Liver (tissue), 9 donors: Measurements from ENCODE around the gene NPAS1. TPM values are rescaled to one million over a fixed set of nuclear protein-coding genes. Genes with fewer than 3 reads are reported as not detected.

Experiments
- DNase-seq: peaks from one replicate; pipeline ENCODE4 v3.0.0-alpha.2; 2017; ENCODE audit warnings: low spot score
- H3K27ac ChIP-seq, 2 donors: one replicate each; pipeline ENCODE4 v1.7.0; 2013; ENCODE audit warnings: inconsistent platforms in 2 of 2, low read length in 2 of 2, control low read depth in 1 of 2, low read depth in 1 of 2, mild to moderate bottlenecking in 1 of 2
- H3K27me3 ChIP-seq, 4 donors: one replicate each; pipeline versions ENCODE4 v1.6.1 to v1.7.0; 2013; ENCODE audit warnings: low read length in 3 of 4, inconsistent platforms in 1 of 4, mild to moderate bottlenecking in 1 of 4, moderate library complexity in 1 of 4; ENCODE audit not compliant: control insufficient read depth in 4 of 4, insufficient read depth in 4 of 4
- H3K36me3 ChIP-seq, 4 donors: one replicate each; pipeline versions ENCODE4 v1.6.1 to v1.7.0; 2013; ENCODE audit warnings: low read length in 3 of 4, mild to moderate bottlenecking in 3 of 4, low read depth in 1 of 4, moderate library complexity in 1 of 4; ENCODE audit not compliant: control insufficient read depth in 4 of 4, insufficient read depth in 3 of 4
- H3K4me1 ChIP-seq, 4 donors: one replicate each; pipeline versions ENCODE4 v1.6.1 to v1.7.0; 2013; ENCODE audit warnings: low read length in 3 of 4, mild to moderate bottlenecking in 3 of 4, moderate library complexity in 1 of 4; ENCODE audit not compliant: control insufficient read depth in 4 of 4, insufficient read depth in 4 of 4
- H3K4me3 ChIP-seq, 3 donors: one replicate each; pipeline versions ENCODE4 v1.6.1 to v1.7.0; 2013; ENCODE audit warnings: low read length in 3 of 3, control low read depth in 1 of 3, low read depth in 1 of 3, mild to moderate bottlenecking in 1 of 3
- H3K9ac ChIP-seq, 2 donors: one replicate each; pipeline ENCODE4 v1.7.0; 2013; ENCODE audit warnings: low read length in 2 of 2, mild to moderate bottlenecking in 2 of 2, moderate library complexity in 2 of 2, control low read depth in 1 of 2, low read depth in 1 of 2
- H3K9me3 ChIP-seq, 4 donors: one replicate each; pipeline versions ENCODE4 v1.6.1 to v1.7.0; 2013; ENCODE audit warnings: low read length in 3 of 4; ENCODE audit not compliant: control insufficient read depth in 4 of 4
- CTCF ChIP-seq: fragments of 150-350 bp; IDR thresholded peaks from 2 replicates; pipeline ENCODE4 v1.5.1; 2017; ENCODE audit warnings: improper control_type of control experiment, low read depth, low read length; ENCODE audit not compliant: missing input control
- FOXA1 ChIP-seq: IDR thresholded peaks from 2 replicates; pipeline ENCODE4 v1.6.1; 2016; ENCODE audit warnings: antibody characterized with exemption
- FOXA2 ChIP-seq: IDR thresholded peaks from 2 replicates; pipeline ENCODE4 v1.6.1; 2016; ENCODE audit warnings: antibody characterized with exemption
- GABPA ChIP-seq, 2 donors: IDR thresholded peaks in 1 of 2; conservative IDR thresholded peaks in 1 of 2; 2 replicates each; pipeline ENCODE4 v1.6.1; 2016; ENCODE audit warnings: antibody characterized with exemption in 2 of 2, mild to moderate bottlenecking in 1 of 2, moderate library complexity in 1 of 2
- HNF4G ChIP-seq: IDR thresholded peaks from 2 replicates; pipeline ENCODE4 v1.6.1; 2016; ENCODE audit warnings: antibody characterized with exemption
- JUND ChIP-seq, 2 donors: IDR thresholded peaks; 2 replicates each; pipeline ENCODE4 v1.6.1; 2016; ENCODE audit warnings: antibody characterized with exemption in 2 of 2
- MAX ChIP-seq: IDR thresholded peaks from 2 replicates; pipeline ENCODE4 v1.6.1; 2016; ENCODE audit warnings: antibody characterized with exemption
- REST ChIP-seq: IDR thresholded peaks from 2 replicates; pipeline ENCODE4 v1.6.1; 2016; ENCODE audit warnings: antibody characterized with exemption, mild to moderate bottlenecking
- RXRA ChIP-seq, 2 donors: IDR thresholded peaks; 2 replicates each; pipeline ENCODE4 v1.6.1; 2017 to 2018; ENCODE audit warnings: antibody characterized with exemption in 2 of 2, mild to moderate bottlenecking in 1 of 2
- SP1 ChIP-seq: IDR thresholded peaks from 2 replicates; pipeline ENCODE4 v1.6.1; 2018; ENCODE audit warnings: antibody characterized with exemption, mild to moderate bottlenecking
- TAF1 ChIP-seq: conservative IDR thresholded peaks from 2 replicates; pipeline ENCODE4 v1.6.1; 2016; ENCODE audit warnings: antibody characterized with exemption, mild to moderate bottlenecking
- ZBTB33 ChIP-seq: IDR thresholded peaks from 2 replicates; pipeline ENCODE4 v1.6.1; 2016; ENCODE audit warnings: antibody characterized with exemption
- WGBS: extraction: QIAGEN DNeasy Blood & Tissue Kit; methylation state at CpG from one replicate; pipeline ENCODE4 v1.1.7; 2013; 5-methylcytosine and 5-hydroxymethylcytosine counted together
- polyA plus RNA-seq, 2 donors: library from polyadenylated mRNA; stranded (reverse) in 1 of 2; unstranded in 1 of 2; fragments of 200-250 nt in 1 of 2; fragments of >200 nt in 1 of 2; fragmentation: Nextera tagmentation in 1 of 2; extraction: Ambion mirVana in 1 of 2; gene quantifications; one replicate each; pipeline versions ENCODE4 v1.2.1 to v1.2.3, GENCODE V29; 2013 to 2015
- total RNA-seq, 2 donors: library from RNA; depleted of rRNA; stranded (reverse); fragments of >200 nt; gene quantifications; one replicate each; pipeline ENCODE4 v1.2.3, GENCODE V29; 2014
- donor health status: healthy.
- donor health status: healthy.
- donor health status: healthy.
- donor health status: healthy.
- donor health status: healthy.

NPAS1 gene
- total and polyA plus RNA-seq, 4 donors, result 0.22 TPM; not detected in 3

GRCh38 chr19:47026889-47027288 lies 7.3 kb downstream of the NPAS1 start:
- Histone ChIP-seq H3K9ac (no peak overlapping the region), H3K4me1 (peaks cover 5 to 8% (median 6%) of the 10 kb centered on the region in 4 donors), H3K4me3 (no peak overlapping the region), H3K9me3 (no peaks in the 10 kb centered on the region), H3K27me3 (peaks cover 0 to 6% (median 4%) of the 10 kb centered on the region in 4 donors), H3K27ac (no peak overlapping the region), H3K36me3 (no peaks in the 10 kb centered on the region)
- 90% methylated on average over 8 of the region's 8 CpGs for WGBS
- DNase-seq, result no peak
- TF ChIP-seq TAF1, result no peak
- no peak for TF ChIP-seq REST
- TF ChIP-seq CTCF, result no peak
- no peak for TF ChIP-seq ZBTB33
- no peak for TF ChIP-seq HNF4G
- no peak for TF ChIP-seq FOXA1
- no peak for TF ChIP-seq MAX
- no peak for TF ChIP-seq JUND (IDR thresholded peaks at IDR 0.05)
- no peak for TF ChIP-seq SP1
- TF ChIP-seq FOXA2, result no peak

GRCh38 chr19:47027586-47028088 lies 8.0 kb downstream of the NPAS1 start:
- H3K36me3 ChIP-seq, result no peaks in the 10 kb centered on the region
- no peak for DNase-seq
- peaks cover 0 to 3% (median 2%) of the 10 kb centered on the region in 4 donors for H3K27me3 ChIP-seq
- H3K4me1 ChIP-seq, result peaks cover 5 to 7% (median 6%) of the 10 kb centered on the region in 4 donors
- TF ChIP-seq HNF4G, result no peak
- TF ChIP-seq ZBTB33, result no peak
- no peak for TF ChIP-seq MAX
- no peak for TF ChIP-seq FOXA1
- TF ChIP-seq GABPA (IDR thresholded peaks at IDR 0.05 in 1 of 2, conservative IDR thresholded peaks at IDR 0.05 in 1 of 2), result no peak
- TF ChIP-seq RXRA (IDR thresholded peaks at IDR 0.05), result no peak
- no peak overlapping the region for H3K27ac ChIP-seq
- H3K9me3 ChIP-seq, result no peaks in the 10 kb centered on the region
- H3K4me3 ChIP-seq, result no peak overlapping the region
- WGBS, result 33% methylated on average over 10 of the region's 12 CpGs
- no peak overlapping the region for H3K9ac ChIP-seq
